HCT116 (cell line): Measurements from ENCODE around the gene ATP6V1G2. TPM values are rescaled to one million over a fixed set of nuclear protein-coding genes. Genes with fewer than 3 reads are reported as not detected.

Experiments
- ATAC-seq: fragments of 200-7000 bp; cut with Tn5 transposase; 2 replicates; pipeline ENCODE4 v1.9.1; 2020; ENCODE audit warnings: mild to moderate bottlenecking, moderate library complexity
- BruUV-seq: library from RNA; stranded (reverse); fragments of 400-500 nt; replicated peaks from 2 replicates; lab custom pipeline; 2021; lab: Mats Ljungman, UMichigan
- CTCF ChIA-PET: fragments of 300-600 bp; sonication (Branson Sonifier 250); formaldehyde crosslinking; loops from one replicate; lab custom pipeline; 2021; ENCODE audit warnings: antibody characterized with exemption; lab: Charles Lee
- POLR2A ChIA-PET: fragments of 300-600, 350-600 bp; sonication (Branson Sonifier 250); formaldehyde crosslinking; loops from one replicate; lab custom pipeline; 2021; ENCODE audit warnings: antibody characterized with exemption; lab: Charles Lee
- RAD21 ChIA-PET, 2 experiments: fragments of 300-600 bp; sonication (Branson Sonifier 250); formaldehyde crosslinking; loops; one replicate each; lab custom pipeline; 2023; ENCODE audit warnings: low total read pairs in 2 of 2; ENCODE audit not compliant: uncharacterized antibody in 2 of 2, unreplicated experiment in 2 of 2, low non-redundant PET in 1 of 2; lab: Charles Lee
- DNase-seq: peaks from one replicate; pipeline ENCODE4 v3.0.0-alpha.2; 2010; ENCODE audit warnings: low read depth, low spot score
- H2AFZ ChIP-seq: fragments of 200-600 bp; shearing (Covaris generic), sonication (generic); 2 replicates; pipeline ENCODE4 v1.6.1; 2017; ENCODE audit warnings: low read depth, mixed run types, mixed read lengths, antibody characterized with exemption, low read length; ENCODE audit not compliant: poor library complexity, severe bottlenecking
- H3K27ac ChIP-seq: 2 replicates; pipeline ENCODE4 v1.5.1; 2012; ENCODE audit warnings: low read depth, low read length
- H3K27me3 ChIP-seq: fragments of 200-600 bp; sonication (generic); 2 replicates; pipeline ENCODE4 v1.6.1; 2016; ENCODE audit warnings: mixed run types, low read length, mixed read lengths; ENCODE audit not compliant: insufficient read depth
- H3K36me3 ChIP-seq, 2 experiments: fragments of 200-500 bp in 1 of 2; fragments of 200-600 bp in 1 of 2; sonication (Bioruptor generic) in 1 of 2; sonication (generic) in 1 of 2; 2 replicates each; pipeline versions ENCODE4 v1.5.1 to v1.6.1; 2014 to 2016; ENCODE audit warnings: low read length in 2 of 2, inconsistent platforms in 1 of 2, mixed read lengths in 1 of 2, mixed run types in 1 of 2; ENCODE audit not compliant: insufficient read depth in 2 of 2, control insufficient read depth in 1 of 2
- H3K4me1 ChIP-seq, 2 experiments: fragments of 200-600 bp in 1 of 2; sonication (generic) in 1 of 2; 2 replicates each; pipeline versions ENCODE4 v1.5.1 to v1.6.1; 2012 to 2017; ENCODE audit warnings: low read length in 2 of 2, inconsistent platforms in 1 of 2, mild to moderate bottlenecking in 1 of 2, mixed read lengths in 1 of 2, mixed run types in 1 of 2, moderate library complexity in 1 of 2; ENCODE audit not compliant: insufficient read depth in 2 of 2, control insufficient read depth in 1 of 2
- H3K4me2 ChIP-seq: fragments of 200-600 bp; sonication (generic); 2 replicates; pipeline ENCODE4 v1.6.1; 2017; ENCODE audit warnings: mixed run types, low read length, mixed read lengths
- H3K4me3 ChIP-seq, 2 experiments: fragments of 200-600 bp in 1 of 2; sonication (generic) in 1 of 2; replicated peaks in 1 of 2; 2 replicates each; pipeline ENCODE4 v1.5.1; 2011 to 2016; ENCODE audit warnings: low read length in 2 of 2, control low read depth in 1 of 2, low read depth in 1 of 2, mild to moderate bottlenecking in 1 of 2, mixed read lengths in 1 of 2, mixed run types in 1 of 2
- H3K79me2 ChIP-seq: fragments of 200-600 bp; sonication (generic); 2 replicates; pipeline ENCODE4 v1.6.1; 2017; ENCODE audit warnings: mild to moderate bottlenecking, mixed run types, low read length, moderate library complexity, mixed read lengths; ENCODE audit not compliant: insufficient read depth
- H3K9ac ChIP-seq: fragments of 200-600 bp; sonication (generic); 2 replicates; pipeline ENCODE4 v1.6.1; 2016; ENCODE audit warnings: low read length, mixed read lengths
- H3K9me2 ChIP-seq: fragments of 200-600 bp; sonication (generic), shearing (Covaris generic); 2 replicates; pipeline ENCODE4 v1.6.1; 2017; ENCODE audit warnings: mixed run types, mild to moderate bottlenecking, moderate library complexity; ENCODE audit not compliant: insufficient read depth
- H3K9me3 ChIP-seq, 2 experiments: fragments of 200-500 bp in 1 of 2; fragments of 200-600 bp in 1 of 2; sonication (Bioruptor generic) in 1 of 2; sonication (generic) in 1 of 2; 2 replicates each; pipeline ENCODE4 v1.6.1; 2014 to 2017; ENCODE audit warnings: low read length in 2 of 2, mixed read lengths in 2 of 2, inconsistent platforms in 1 of 2, low read depth in 1 of 2, mild to moderate bottlenecking in 1 of 2, mixed run types in 1 of 2, moderate library complexity in 1 of 2; ENCODE audit not compliant: control insufficient read depth in 1 of 2, insufficient read depth in 1 of 2
- H4K20me1 ChIP-seq: fragments of 200-600 bp; sonication (generic), shearing (Covaris generic); 2 replicates; pipeline ENCODE4 v1.6.1; 2017; ENCODE audit warnings: mixed run types, mild to moderate bottlenecking, moderate library complexity; ENCODE audit not compliant: insufficient read depth
- CBX3 ChIP-seq: IDR thresholded peaks from 2 replicates; pipeline ENCODE4 v1.6.1; 2012; ENCODE audit warnings: low read depth
- FOSL1 ChIP-seq: IDR thresholded peaks from 2 replicates; pipeline ENCODE4 v1.6.1; 2012; ENCODE audit warnings: low read depth
- SRF ChIP-seq: IDR thresholded peaks from 2 replicates; pipeline ENCODE4 v1.6.1; 2012; ENCODE audit warnings: low read depth
- TCF7L2 ChIP-seq: IDR thresholded peaks from 2 replicates; pipeline ENCODE4 v1.7.0; 2011; ENCODE audit warnings: borderline replicate concordance, inconsistent platforms; ENCODE audit not compliant: insufficient read depth, insufficient read length; ENCODE audit errors: extremely low read depth
- ZFX ChIP-seq: fragments of 450-650 bp; IDR thresholded peaks from 2 replicates; pipeline ENCODE4 v1.6.1; 2017
- intact Hi-C: fragments of 100-400 bp; cut with micrococcal nuclease; formaldehyde crosslinking; loops from 2 replicates; pipeline ENCODE4 v1.10.0; 2022
- total RNA-seq: library from RNA; stranded (reverse); gene quantifications from one replicate; pipeline ENCODE4 v1.2.1, GENCODE V29; 2021; ENCODE audit not compliant: unreplicated experiment

ATP6V1G2 gene
- total RNA-seq, 1 experiment from 2014 or later, result 1.8 TPM

- intact Hi-C loops, result no loop called here
- Histone ChIP-seq H2AFZ (no peak overlapping the region), H3K4me1 (no peaks in the 10 kb centered on the region; a peak in 1 of 4 replicates), H3K4me3 (no peak overlapping the region), H3K36me3 (peaks cover 3 to 4% of the 10 kb centered on the region in 2 experiments; a peak in 2 of 4 replicates), H4K20me1 (0 out of 2 replicates have a peak, but pooled peaks cover 4% of the 10 kb centered on the region), H3K27me3 (no peaks in the 10 kb centered on the region), H3K9me2 (no peaks in the 10 kb centered on the region), H3K27ac (no peak overlapping the region), H3K4me2 (no peak overlapping the region), H3K79me2 (no peaks in the 10 kb centered on the region), H3K9me3 (no peaks in the 10 kb centered on the region), H3K9ac (no peak overlapping the region)
- no TSS peak for BruUV-seq
- CTCF ChIA-PET, result no interaction called here
- POLR2A ChIA-PET, result interaction anchor here (1.9 kb wide), 1 partner anchor 16 kb away, joined by 4 read pairs; the partner anchor contains the start of gene DDX39B
- RAD21 ChIA-PET, result no interaction called here
- ATAC-seq, result no peak
- TF ChIP-seq ZFX, result no peak
- DNase-seq, result no peak
These were observed 20.9 kb downstream of the ATP6V1G2 start for GRCh38 chr6:31525553-31525931.

GRCh38 chr6:31521835-31522234 lies 24.6 kb downstream of the ATP6V1G2 start:
- DNase-seq (no peak), ATAC-seq (no peak)
- Histone ChIP-seq H2AFZ (no peak overlapping the region), H3K79me2 (no peaks in the 10 kb centered on the region), H3K9ac (no peak overlapping the region), H3K9me3 (no peaks in the 10 kb centered on the region), H3K36me3 (no peaks in the 10 kb centered on the region), H3K27me3 (no peaks in the 10 kb centered on the region), H3K4me3 (no peak overlapping the region), H3K4me2 (no peak overlapping the region), H4K20me1 (no peaks in the 10 kb centered on the region), H3K9me2 (no peaks in the 10 kb centered on the region), H3K4me1 (no peaks in the 10 kb centered on the region; a peak in 1 of 4 replicates), H3K27ac (no peak overlapping the region)
- intact Hi-C loops, result no loop called here
- POLR2A ChIA-PET, result no interaction called here
- RAD21 ChIA-PET, result no interaction called here
- CTCF ChIA-PET, result no interaction called here
- no peak for TF ChIP-seq TCF7L2
- TF ChIP-seq CBX3, result no peak
- TF ChIP-seq SRF, result no peak
- no peak for TF ChIP-seq FOSL1
- BruUV-seq, result no TSS peak
